Activated CD8-positive, alpha-beta memory T cell treated with anti-CD3 and anti-CD28 coated beads for 24 hours (primary cell): Measurements from ENCODE around the gene MCTS1.
A peak's percentile ranks its signal among the peaks of the same experiment; 100 is the strongest.
"Not testable (repeated sequence)": the region's sequence is repeated elsewhere in the genome, so short reads cannot be mapped to it uniquely, and the experiment has no call there.

Experiments
- DNase-seq: peaks from one replicate; pipeline ENCODE4 v3.0.0-alpha.2; 2020

The MCTS1 gene

DNA sequence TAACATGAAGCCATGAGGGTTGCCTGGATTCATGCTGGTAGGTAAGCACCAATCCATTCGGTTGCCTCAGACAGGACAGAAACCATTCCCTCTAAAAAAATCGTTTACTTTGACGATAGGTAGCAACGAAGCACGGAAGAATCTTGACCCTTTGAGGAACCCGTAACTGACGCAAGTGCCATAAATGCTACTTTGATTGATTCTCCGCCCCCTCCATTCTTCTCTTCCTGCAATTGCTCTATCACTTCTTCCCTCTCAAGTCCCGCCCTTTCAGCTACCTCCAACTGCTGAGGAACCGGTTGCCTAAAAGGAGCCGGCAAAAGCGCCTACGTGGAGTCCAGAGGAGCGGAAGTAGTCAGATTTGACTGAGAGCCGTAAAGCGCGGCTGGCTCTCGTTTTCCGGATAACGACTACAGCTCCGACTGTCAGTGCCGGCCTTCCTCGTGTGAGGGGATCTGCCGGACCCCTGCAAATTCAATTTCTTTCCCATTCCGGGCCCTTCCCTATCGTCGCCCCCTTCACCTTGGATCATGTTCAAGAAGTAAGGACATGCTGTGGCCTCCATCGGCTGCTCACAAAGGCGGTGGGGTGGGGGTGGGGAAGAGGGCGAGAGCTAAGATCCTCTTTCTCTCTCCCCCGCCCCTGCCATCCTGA, at the start of gene MCTS1:
Gene MCTS1 (plus strand): TSS at position 395 of the 654 bp plus-strand sequence. CDS start 136 bp downstream, at position 531.
- peak; percentile 85 for DNase-seq

GRCh38 chrX:120556251-120556650, 47.6 kb upstream of the MCTS1 start:
- DNase-seq: no peak

GRCh38 chrX:120559804-120560203, 44.1 kb upstream of the MCTS1 start:
- DNase-seq: no peak

- peak; percentile 69 for DNase-seq
Measured at GRCh38 chrX:120560405-120560841, 43.5 kb upstream of the MCTS1 start.

GRCh38 chrX:120560842-120561633, 42.9 kb upstream of the MCTS1 start, which contains the start of gene CUL4B:
CUL4B (minus strand) TSS chrX:120560962; CDS start chrX:120560638, 324 bp downstream.
- peak; percentile 92 for DNase-seq

DNA sequence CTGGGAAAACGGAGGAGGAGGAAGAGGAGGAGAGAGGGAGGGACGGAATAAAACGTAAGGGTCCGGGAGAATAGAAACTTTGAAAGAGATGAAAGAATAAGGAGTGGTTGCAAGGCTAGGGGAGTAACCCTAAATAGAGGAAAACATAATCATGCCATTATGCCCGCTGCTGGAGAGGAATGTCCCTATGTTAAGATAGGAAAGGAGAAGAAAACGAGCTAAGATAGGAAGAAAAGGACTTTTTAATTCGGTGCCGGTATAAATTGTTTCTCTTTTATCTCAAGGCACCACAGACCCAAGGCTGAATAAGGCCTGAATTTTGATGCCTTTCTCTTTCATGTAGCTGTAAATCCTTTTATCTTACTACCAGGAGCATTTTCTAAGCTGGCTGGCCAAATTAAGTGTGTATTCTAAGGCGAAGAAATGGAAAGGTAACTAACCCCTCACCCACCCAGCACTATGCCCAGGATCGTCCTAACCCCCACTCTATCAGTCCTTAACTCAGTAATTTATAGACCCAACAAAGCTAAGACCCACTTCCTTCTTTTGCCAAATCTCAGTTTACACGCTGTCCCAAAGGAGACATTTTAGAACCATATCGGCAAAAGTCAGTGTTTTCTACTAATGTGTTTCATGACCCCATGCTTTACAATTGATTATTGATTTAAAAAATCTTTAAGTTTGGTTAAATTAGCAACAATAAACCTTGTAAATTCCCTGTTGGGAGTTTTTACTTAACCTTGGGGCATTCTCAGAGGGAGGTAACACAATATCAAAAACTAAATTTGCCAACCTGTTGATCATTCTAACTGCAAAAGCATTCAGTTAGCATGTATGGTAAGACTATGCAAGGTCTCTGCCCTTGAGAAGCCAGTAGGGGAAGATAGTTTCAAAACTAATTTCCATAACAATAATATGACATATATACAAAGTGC, 42.0 kb upstream of the MCTS1 start:
- no peak for DNase-seq

DNA sequence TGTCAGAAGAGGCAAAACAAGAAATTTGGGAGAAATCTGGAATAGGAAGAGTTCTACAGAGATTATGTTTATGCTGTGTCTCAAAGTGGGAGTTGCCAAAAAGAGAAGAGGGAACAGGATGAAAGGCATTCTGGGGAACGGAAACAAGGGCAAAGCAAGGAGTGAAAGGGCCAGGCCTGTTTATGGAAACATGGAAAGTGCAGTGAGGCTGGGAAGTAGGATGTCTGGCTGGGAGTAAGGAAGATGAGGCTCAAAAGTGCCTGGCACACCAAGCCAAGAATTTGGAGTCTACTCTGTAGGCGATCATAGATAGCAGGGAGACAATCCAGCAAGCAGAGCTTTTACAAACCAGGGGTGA, 41.4 kb upstream of the MCTS1 start:
- DNase-seq: no peak

DNA sequence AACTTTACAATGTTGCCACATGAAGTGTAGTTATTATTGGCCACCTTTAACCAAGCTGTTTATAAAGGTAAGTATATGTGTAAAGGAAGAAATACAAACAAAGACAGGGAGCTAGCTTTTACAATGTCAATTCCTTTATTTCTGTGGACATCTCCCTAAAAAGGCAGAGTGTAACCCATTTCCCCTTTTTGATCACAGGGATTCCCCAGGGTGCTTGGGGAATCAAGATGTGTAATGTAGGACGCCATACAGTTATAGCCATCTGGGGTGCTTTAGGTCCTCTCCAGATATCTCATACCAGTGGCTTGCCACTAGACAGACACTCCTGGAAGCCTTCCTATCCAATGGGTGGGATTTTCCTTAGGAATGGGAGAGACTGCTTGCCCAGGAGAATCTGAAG, 39.0 kb upstream of the MCTS1 start:
- DNase-seq: no peak

DNA sequence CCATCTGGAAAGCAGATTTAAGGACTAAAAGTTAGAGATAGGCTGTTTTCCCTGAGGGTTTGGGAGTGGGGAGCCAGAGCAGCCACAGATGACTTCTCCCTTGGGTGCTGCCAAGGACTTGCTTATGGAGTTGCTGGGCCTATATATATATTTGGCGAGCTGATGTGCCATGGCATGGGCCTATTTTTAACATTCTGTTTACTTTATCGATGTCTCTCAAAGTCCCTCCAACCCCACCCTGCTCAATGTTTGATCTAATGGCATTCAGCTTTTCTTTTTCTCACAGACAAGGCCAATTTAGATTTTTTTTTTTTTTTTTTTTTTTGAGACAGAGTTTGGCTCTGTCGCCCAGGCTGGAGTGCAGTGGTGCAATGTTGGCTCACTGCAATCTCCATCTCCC, 37.1 kb upstream of the MCTS1 start:
- DNase-seq: no peak

DNA sequence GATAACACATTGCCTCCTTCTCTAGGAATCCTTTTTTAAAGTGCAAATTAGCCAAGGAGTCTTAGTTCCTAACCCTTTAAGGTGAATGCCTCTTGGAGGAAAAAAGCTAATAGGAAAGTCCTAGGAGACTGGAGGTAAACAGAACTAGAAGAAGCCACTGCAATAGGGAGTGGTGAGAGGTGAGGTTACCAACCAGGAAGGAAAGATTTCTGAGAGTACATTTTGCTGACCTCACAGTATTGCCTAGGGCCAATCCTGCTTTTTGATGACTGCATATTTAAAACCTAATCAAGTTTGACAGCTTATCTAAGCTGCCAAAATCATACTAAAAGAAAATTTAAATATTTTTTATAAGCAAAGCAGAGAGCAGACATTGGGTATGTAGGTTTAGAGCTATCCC, 35.9 kb upstream of the MCTS1 start:
- DNase-seq: no peak

GRCh38 chrX:120568609-120569008, 35.3 kb upstream of the MCTS1 start:
- DNase-seq: no peak

- no peak for DNase-seq
Measured at GRCh38 chrX:120570011-120570600, 33.8 kb upstream of the MCTS1 start.

DNA sequence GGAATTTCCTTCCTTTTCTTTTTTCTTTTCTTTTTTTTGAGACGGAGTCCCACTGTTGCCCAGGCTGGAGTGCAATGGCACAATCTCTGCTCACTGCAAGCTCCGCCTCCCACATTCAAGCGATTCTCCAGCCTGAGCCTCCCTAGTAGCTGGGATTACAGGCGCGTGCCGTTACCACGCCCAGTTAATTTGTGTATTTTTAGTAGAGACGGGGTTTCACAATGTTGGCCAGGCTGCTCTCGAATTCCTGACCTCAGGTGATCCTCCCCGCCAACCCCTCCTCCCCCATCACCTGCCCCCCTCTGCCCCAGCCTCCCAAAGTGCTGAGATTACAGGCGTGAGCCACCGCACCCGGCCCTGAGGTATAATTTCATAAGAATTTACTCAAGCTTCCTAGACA, 30.1 kb upstream of the MCTS1 start:
- not testable (repeated sequence) for DNase-seq

GRCh38 chrX:120575379-120576114, 28.4 kb upstream of the MCTS1 start:
- DNase-seq: no peak

- DNase-seq: no peak
Measured at GRCh38 chrX:120585702-120586101, 18.2 kb upstream of the MCTS1 start.

- no peak for DNase-seq
Measured at GRCh38 chrX:120604361-120604782, 471 bp downstream of the MCTS1 start.

- DNase-seq: no peak
Measured at GRCh38 chrX:120612086-120612485, 8.2 kb downstream of the MCTS1 start.

DNA sequence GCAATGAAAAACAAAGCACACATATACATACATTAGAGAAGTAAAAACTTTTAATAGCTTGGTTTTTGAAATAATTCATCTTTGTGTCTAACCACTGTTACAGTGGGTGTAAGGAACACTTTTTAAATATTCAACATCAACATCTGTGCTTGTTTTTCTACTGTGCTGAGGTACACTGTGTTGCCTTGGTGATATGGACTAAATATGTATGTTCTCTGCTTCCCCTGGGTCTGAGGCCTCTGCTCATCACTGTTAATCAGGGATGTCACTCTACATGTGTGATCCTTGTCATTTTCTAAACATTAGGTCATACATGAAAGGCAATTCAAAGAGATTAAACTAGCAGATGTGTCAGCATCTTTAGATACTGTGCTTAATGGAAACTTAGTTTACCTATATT, 10.9 kb downstream of the MCTS1 start:
- no peak for DNase-seq

DNA sequence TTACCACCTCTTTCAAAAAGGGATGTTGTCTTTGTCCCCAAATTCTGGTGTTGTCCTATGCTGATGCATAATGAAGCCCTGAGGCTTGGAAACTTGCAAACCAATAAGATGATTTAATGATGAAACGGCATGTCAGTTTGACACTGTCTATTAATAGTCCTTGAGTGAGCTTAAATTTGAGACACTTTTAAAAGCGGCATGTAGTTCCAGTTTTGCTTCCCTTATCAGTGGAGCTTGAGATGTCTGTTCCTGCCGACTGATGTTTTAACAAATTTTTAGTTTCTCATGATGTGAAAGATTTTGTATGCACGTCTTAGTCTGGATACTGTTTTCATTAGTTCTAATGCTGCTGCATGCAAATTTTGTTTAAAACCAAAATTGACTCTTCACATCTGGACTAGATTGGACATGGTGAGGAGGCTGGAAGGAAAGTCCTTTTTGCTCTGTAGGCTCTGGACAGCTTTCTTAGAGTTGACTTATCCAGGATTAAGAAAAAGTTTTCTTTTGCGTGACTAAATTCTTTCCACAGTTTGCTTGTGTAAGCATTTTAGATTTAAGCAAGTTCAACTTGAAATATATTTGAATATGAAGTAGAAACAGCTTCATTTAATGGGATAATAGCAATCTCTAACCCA, 14.2 kb downstream of the MCTS1 start:
- no peak for DNase-seq

- DNase-seq: no peak
Measured at GRCh38 chrX:120625371-120625770, 21.5 kb downstream of the MCTS1 start.
